Amniotic stem cell (primary cell): Measurements from ENCODE around the gene TP53BP1.
"Not testable (repeated sequence)": the region's sequence is repeated elsewhere in the genome, so short reads cannot be mapped to it uniquely, and the experiment has no call there.

Experiments used
- DNase-seq: peaks from one replicate; lab custom pipeline; 2025; lab: John Stamatoyannopoulos, UW

The TP53BP1 gene, protein sequence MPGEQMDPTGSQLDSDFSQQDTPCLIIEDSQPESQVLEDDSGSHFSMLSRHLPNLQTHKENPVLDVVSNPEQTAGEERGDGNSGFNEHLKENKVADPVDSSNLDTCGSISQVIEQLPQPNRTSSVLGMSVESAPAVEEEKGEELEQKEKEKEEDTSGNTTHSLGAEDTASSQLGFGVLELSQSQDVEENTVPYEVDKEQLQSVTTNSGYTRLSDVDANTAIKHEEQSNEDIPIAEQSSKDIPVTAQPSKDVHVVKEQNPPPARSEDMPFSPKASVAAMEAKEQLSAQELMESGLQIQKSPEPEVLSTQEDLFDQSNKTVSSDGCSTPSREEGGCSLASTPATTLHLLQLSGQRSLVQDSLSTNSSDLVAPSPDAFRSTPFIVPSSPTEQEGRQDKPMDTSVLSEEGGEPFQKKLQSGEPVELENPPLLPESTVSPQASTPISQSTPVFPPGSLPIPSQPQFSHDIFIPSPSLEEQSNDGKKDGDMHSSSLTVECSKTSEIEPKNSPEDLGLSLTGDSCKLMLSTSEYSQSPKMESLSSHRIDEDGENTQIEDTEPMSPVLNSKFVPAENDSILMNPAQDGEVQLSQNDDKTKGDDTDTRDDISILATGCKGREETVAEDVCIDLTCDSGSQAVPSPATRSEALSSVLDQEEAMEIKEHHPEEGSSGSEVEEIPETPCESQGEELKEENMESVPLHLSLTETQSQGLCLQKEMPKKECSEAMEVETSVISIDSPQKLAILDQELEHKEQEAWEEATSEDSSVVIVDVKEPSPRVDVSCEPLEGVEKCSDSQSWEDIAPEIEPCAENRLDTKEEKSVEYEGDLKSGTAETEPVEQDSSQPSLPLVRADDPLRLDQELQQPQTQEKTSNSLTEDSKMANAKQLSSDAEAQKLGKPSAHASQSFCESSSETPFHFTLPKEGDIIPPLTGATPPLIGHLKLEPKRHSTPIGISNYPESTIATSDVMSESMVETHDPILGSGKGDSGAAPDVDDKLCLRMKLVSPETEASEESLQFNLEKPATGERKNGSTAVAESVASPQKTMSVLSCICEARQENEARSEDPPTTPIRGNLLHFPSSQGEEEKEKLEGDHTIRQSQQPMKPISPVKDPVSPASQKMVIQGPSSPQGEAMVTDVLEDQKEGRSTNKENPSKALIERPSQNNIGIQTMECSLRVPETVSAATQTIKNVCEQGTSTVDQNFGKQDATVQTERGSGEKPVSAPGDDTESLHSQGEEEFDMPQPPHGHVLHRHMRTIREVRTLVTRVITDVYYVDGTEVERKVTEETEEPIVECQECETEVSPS (N-terminal part only)

DNA sequence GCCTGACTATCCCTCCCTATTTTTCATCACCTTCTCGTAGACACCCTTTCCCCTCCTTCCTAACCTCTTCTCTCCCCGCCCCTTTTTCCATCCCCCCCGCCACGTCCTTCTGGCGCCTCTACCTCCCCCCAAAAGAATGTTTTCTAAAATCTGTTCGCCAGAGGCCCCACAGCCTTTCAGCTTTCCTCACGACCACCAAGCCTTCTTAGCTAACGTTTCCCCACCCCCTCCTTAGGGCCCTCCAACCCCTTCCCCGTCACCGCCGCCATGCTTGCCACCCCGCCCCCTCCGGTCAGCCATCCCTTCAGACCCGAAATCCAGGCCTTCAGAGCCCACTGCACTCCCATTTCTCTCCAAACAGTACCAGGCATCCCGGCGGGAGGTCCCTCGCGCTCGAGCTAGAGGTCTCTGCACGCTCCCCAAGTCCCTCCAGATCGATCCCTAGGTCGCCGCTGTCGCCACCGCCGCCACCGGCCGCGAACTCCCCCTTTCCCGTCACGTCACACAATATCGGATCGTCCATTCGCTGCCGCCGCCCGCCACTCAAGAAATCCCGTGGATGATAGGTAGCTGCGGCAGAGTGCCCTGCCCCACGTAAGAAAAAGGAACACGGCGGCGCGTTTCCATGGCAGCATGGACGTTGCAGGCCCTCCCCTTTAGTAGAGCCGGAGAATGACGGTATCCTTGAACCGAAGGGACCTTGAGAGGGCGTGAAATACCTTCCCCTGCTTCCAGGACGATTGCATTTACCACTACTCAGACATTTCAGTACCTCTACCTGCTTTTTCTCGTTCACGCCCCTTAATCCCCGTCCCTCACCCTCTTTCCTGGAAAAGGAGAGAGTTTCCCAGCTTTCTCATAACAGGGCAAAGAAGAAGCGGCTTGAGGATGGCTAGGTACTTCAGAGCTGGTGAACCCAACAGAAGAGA, at the start of gene TP53BP1:
TP53BP1 (minus strand) TSS at position 484 of the 929 bp plus-strand sequence; CDS start at position 371, 113 bp downstream.
- peak; percentile 96 for DNase-seq

- no peak for DNase-seq
Observed at GRCh38 chr15:43541785-43542184, 48.8 kb upstream of the TP53BP1 start.

- no peak for DNase-seq
Observed at GRCh38 chr15:43538091-43538490, 45.1 kb upstream of the TP53BP1 start.

DNA sequence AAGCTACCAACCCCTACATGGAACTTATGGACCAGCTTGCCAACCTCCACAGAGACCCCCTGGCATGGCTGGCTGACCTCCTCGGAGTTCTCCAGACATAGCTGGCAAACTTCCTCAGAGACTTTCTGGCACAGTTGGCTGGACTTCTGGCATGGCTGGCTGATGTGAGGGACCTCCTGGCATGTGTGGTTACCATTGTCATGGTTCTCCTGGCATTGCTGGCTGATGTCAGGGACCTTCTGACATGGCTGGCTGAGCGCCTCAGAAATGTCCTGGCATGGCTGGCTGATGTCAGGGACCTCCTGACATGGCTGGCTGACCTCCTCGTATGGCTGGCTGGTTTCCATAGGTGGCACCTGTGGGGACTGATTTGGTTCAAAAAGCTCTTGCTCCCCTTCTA, 41.9 kb upstream of the TP53BP1 start:
- no peak for DNase-seq

GRCh38 chr15:43532826-43533225, 39.9 kb upstream of the TP53BP1 start:
- not testable (repeated sequence) for DNase-seq

- no peak for DNase-seq
Observed at GRCh38 chr15:43531018-43531670, 38.2 kb upstream of the TP53BP1 start.

DNA sequence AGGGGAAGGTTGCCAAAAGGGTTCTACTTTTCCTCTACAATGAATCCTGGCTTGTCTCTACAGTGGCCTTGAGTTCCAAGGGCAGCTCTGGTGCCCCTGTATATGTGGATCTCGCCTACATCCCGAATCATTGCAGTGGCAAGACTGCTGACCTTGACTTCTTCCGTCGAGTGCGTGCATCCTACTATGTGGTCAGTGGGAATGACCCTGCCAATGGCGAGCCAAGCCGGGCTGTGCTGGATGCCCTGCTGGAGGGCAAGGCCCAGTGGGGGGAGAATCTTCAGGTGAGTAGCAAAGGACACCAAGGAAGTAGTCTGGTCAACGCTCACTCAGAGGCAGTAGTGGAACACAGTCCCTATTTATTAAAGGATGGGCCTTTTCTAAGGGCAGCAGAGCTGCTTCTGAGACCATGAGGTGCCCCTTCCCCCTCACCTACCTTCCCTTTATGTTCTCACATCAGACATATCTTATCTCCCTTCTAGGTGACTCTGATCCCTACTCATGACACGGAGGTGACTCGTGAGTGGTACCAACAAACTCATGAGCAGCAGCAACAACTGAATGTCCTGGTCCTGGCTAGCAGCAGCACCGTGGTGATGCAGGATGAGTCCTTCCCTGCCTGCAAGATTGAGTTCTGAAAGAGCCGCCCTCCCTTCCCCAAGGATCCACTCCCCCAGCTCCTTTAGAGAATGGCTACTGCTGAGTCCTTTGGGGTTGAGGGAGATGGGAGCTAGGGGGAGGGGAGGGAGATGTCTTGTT, 36.8 kb upstream of the TP53BP1 start:
- no peak for DNase-seq

DNA sequence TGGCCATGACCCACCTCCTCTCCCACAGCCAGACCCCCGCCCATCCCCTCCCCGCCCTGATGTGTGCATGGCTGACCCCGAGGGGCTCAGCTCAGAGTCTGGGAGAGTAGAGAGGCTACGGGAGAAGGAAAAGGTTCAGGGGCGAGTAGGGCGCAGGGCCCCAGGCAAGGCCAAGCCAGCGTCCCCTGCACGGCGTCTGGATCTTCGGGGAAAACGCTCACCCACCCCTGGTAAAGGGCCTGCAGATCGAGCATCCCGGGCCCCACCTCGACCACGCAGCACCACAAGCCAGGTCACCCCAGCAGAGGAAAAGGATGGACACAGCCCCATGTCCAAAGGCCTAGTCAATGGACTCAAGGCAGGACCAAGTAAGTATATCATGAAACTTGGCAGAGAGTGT, 36.2 kb upstream of the TP53BP1 start:
- DNase-seq = no peak

- DNase-seq = no peak
Observed at GRCh38 chr15:43528542-43529007, 35.6 kb upstream of the TP53BP1 start.

GRCh38 chr15:43527802-43528541, 35.0 kb upstream of the TP53BP1 start:
- DNase-seq = no peak

- DNase-seq = no peak
Observed at GRCh38 chr15:43527016-43527801, 34.3 kb upstream of the TP53BP1 start.

DNA sequence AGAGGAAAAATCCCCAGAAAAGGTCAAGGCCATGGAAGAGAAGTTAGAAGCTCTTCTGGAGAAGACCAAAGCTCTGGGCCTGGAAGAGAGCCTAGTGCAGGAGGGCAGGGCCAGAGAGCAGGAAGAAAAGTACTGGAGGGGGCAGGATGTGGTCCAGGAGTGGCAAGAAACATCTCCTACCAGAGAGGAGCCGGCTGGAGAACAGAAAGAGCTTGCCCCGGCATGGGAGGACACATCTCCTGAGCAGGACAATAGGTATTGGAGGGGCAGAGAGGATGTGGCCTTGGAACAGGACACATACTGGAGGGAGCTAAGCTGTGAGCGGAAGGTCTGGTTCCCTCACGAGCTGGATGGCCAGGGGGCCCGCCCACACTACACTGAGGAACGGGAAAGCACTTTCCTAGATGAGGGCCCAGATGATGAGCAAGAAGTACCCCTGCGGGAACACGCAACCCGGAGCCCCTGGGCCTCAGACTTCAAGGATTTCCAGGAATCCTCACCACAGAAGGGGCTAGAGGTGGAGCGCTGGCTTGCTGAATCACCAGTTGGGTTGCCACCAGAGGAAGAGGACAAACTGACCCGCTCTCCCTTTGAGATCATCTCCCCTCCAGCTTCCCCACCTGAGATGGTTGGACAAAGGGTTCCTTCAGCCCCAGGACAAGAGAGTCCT, 33.4 kb upstream of the TP53BP1 start:
- DNase-seq = no peak

GRCh38 chr15:43525131-43525530, 32.2 kb upstream of the TP53BP1 start:
- DNase-seq = no peak

- no peak for DNase-seq
Observed at GRCh38 chr15:43524254-43524845, 31.4 kb upstream of the TP53BP1 start.

- DNase-seq = no peak
Observed at GRCh38 chr15:43523646-43524045, 30.7 kb upstream of the TP53BP1 start.

- DNase-seq = no peak
Observed at GRCh38 chr15:43522247-43522646, 29.3 kb upstream of the TP53BP1 start.

GRCh38 chr15:43521419-43521818, 28.5 kb upstream of the TP53BP1 start:
- no peak for DNase-seq
